Measurements from ENCODE around the gene HOXA6.
A peak's percentile ranks its signal among the peaks of the same experiment; 100 is the strongest.

HOXA6 gene

DNA sequence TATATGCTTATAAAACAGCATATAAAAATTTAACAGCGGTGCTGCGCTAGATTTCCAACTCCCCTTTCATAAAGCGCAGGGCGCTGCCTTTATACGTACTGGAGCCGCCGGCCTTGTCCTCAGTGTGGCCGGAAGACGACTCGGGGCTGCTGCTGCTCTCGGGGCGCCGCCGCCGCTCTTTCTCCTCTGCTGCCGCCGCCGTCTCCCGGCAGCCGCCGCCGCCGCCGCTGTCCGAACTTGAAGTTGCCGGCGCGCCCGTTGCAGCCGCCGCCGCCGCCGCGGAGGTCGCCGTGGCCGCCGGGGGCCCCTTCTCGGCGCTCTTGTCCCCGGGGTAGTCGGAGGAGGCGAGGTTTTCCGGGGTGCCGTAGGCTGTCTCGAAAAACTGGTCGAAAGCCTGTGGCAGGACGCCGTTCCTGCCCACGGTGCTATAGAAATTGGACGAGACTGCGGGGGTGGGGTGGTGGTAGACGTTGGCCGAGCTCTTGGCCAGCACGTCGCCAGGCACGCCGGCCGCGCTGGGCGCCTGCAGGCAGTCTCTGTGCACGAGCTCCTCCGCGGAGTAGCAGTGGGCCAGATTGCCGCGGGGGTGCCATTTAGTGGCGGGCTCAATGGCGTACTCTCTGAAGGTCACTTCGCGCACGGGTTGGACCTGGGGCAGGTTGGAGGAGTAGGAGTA, 36.9 kb upstream of the HOXA6 start:
- no peak for DNase-seq (ENCODE audit: low spot score)

DNA sequence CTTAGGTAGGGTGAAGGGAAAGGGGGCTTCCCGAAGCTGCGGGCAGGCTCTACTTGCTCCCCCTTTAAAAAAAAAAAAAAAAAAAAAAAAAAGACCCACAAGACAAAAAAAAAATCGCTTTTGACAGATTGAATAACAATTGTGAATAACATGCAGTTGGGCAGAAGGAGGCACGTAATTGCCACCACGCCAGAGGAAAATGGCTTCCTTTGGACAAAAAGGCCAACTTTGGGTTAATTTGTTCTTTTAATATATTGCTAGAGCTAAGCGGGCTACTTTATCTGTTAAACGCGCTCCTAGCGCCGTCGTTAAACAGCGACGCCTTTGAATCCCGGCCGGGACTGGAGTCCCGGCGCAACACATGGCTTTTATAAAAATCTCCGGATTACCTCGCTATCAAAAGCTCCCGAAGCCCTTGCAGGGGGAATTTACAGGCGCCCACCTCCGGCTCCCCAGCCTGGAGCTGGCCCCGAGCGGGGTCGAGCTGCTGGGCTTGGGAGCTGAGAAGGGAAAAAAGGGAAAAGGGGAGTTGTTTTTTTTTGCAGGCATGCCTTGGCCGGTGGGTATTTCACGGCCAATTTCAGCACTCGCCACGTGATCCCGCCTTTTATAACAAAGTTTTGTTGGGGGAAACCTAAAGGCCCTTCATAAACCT, 36.2 kb upstream of the HOXA6 start:
- no peak for DNase-seq (ENCODE audit: low spot score)

DNA sequence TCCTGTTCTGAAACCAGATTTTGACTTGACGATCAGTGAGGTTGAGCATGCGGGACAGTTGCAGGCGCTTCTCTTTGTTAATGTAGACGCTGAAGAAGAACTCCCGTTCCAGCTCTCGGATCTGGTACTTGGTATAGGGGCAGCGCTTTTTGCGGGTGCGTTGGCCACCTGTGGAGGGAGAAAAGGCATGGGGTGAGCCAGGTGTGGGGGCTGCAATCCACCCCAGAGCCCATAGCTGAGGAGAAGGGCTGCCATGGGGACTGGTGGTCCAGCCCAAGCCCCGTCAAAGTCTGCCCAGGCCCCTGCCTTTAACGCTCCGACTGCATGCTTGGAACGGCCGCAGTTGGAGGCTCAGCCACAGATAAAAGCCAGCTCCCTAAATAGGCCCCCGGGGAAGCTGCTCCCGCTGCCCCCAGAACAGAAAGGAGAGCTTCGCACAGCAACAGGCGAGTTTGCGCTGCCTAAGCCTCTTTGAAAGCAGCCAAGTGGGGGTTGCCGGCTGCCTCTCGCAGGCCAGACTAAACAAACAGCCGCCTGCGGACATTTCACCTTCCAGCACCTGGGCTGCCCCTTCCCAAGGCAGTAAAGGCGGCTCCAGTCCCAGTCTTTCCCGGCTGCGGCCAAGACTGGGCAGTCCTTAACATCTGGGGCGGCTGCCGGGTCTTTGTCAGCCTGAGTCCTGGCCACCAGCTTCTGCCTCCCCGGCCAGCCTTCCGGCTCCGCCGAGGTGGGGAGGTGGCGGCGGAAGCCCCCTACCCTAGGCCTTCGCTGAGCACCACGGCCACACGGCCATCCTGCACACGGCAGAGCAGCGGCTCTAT, 35.5 kb upstream of the HOXA6 start:
- DNase-seq (ENCODE audit: low spot score), result no peak

DNA sequence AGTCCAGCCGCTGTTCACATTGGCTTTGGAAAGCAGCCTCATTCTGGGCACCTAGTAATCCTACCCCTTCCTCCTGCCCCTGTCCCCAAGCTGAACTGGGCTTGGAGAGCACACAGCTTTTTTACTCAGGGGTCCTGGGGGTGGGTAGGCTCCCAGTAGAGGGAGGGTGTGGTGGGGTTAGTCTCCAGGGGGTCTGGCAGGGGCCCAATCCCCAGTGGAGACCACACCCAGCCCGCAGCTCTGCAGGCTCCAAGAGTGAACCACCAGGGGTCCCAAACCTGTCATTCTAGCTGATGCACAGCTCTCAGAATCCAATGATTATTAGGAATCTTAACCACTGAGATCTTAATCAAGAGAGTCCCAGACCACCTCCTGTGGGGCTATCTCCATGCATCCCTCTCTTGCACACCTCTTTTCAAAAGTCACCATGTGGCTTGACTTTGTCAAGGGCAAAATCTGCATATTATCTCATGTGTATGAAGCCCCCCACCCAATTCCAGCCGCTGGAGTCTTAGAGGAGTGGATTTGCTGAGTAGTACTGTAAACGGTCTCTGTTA, 34.8 kb upstream of the HOXA6 start:
- no peak for DNase-seq (ENCODE audit: low spot score)

DNA sequence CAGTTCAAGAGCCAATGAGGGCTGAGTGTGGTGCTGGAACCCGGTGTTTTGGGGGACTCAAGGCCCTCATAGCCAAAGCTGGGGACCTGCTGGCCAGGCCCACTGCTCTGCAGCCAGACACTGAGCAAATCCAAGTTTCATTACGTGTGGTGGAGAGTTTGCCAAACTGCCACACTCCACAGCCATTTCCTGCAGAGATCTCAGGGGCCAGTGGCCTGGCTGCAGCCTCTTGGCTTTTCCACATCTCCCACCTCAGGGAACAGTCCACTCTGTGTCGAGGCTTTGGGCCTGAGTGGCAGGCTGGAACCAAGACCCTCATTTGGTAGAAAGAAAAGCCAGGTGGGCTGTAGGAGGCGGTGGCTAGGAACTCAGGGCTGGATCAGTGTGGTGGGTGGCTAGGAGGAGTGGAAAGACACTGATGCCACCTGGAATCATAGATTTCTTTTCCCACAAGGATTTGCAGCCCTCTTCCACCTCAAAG, 34.3 kb upstream of the HOXA6 start:
- DNase-seq (ENCODE audit: low spot score), result no peak

DNA sequence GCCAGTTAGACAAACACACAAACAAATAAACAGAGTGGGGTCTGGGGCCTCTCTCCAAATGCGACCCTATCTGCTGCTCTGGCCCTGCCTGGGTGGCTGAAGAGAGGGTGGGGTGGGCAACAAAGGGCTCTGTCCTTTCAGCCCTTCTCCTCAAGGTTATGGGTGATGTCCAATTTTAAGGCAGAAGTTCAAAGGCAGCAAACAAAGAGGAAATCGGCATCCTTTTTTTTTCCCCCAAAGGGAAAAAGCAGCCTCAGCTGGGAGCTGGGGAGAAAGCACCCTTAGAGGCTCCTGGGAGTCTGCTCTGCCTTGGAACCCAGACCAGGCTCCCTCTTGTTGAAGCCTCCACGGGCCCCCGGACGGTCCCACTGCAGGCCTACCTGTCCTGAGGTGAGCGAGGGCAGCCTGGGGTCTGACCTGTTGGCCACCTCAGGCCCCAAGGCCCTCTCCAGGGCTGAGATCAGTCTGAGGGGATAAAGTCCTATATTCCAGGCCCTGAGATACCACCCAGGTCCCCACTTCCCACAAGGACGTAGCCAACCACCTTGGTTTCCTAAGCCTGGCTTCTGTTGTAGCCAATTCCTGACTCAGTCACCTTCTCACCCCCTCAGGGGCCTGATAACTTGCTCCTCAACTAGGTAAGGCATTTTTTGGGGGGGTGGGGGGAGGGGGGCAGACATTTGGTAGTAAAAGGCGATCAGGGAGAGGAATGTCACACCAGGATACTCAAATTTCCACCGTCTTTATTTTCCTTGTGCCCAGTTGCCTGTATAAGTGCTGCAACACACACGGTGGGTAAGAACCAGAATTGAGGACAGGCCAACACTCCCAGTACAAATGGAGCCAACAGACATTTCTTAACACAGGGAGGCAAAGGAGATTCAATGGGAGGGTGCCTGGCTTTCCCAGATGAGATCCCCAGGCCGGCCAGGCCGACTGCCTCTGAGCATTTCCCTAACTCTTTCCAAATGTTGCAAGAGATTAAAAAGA, 33.2 kb upstream of the HOXA6 start:
- no peak for DNase-seq (ENCODE audit: low spot score)

DNA sequence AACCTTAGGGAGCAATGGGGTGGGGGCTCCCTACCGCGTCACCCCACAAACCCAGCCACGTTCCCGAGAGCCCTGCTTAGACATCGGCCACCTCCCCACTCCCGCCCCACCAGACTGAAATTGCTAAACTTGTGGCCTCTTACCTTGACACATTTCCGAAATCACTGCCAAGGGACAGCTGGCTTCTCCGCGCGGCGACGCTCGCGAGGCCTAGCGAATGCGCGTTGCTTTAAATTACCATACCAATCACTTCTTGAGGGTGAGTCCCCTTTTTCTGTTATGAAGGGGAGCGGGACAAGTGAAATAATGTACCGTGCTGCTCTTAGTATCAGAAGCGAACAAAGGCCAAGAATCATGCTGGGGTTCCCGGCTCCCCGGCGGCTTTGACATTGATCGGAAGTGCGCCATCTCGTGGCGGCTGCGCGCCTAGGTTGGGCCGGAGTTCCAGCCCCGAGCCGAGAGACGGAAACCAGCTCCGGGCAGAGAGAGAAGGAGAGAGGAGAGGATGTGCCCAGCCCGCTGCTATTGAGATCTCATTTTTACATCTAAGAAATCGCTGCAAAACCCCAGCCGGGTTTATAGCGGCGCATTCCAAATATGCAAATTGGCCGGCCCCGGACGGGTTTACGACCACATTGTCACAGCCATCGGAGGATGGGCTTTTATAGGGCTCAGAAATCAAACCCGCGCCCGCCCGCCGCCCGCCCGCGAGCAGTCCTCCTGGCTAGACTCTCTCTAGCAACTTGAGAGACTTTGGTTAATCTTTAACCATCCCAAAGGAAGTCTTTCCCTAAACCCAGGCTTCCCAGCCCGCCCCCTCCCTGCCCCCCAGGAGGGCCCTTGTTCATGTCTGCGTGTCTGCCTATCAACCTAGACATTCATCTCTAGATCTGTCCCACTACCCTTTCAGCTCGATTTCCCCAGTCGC, 32.2 kb upstream of the HOXA6 start:
- peak; percentile 88 for DNase-seq (ENCODE audit: low spot score)

DNA sequence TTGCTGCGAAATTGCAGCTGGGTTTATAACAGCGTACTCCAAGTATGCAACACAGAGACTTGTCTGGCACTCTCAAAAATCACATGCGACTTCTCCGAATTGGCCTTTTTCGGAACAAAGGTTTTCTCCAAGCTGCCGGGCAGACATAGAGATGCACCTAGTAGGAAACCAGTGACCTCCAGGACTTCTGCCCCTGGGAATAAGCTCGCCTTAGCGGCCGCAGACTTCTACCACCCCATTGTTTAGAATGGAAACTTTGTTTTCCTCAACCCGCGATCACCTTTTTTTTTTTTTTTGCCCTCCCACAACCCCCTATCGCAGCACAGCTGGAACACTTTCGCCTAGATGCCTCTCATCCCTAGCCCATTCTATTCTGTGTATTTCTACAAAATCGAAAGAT, 31.5 kb upstream of the HOXA6 start:
- no peak for DNase-seq (ENCODE audit: low spot score)

DNA sequence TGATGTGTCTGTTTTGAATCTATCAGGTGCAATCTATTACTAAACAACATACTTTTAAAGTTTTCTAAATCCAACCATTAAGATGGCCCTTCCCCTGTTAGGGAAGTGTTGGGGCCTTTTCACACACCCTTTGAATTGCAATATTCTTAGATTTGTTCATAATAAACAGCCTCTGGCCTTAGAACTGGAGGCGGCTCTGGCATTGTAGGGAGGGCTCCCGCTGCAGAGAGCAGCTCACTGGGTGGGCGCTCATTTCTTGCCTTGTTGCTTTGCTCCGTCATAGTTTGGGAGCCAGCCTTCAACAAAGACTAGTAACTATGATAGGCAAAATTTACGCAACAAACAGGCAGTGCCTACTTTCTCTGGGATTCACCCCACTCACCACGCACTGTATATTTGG, 30.8 kb upstream of the HOXA6 start:
- peak; percentile 61 for DNase-seq (ENCODE audit: low spot score)

DNA sequence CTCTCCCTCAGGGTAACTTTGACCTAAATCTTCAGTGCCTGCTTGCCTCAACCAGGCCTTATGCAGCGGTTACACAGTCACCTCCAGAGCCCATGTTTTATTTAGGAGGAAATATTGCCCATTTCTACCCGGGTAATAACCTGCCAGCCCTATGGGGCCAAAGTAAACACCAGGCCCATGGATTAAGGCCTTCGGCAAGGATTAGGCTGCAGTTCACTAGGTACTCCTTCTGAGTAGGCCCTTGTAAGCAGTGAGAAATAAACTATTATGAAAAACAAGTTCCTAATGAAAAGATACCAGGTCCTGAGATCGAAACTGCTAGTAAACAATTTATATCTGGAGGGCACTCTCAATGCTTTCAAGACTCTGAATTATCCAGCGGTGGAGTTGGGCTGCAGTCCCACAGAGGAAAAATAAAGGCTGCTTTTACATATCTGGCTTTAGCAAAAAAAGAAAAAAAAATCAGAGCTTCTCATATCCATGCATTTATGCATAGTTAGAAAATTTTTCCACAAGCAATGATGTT, 30.3 kb upstream of the HOXA6 start:
- DNase-seq (ENCODE audit: low spot score), result no peak

DNA sequence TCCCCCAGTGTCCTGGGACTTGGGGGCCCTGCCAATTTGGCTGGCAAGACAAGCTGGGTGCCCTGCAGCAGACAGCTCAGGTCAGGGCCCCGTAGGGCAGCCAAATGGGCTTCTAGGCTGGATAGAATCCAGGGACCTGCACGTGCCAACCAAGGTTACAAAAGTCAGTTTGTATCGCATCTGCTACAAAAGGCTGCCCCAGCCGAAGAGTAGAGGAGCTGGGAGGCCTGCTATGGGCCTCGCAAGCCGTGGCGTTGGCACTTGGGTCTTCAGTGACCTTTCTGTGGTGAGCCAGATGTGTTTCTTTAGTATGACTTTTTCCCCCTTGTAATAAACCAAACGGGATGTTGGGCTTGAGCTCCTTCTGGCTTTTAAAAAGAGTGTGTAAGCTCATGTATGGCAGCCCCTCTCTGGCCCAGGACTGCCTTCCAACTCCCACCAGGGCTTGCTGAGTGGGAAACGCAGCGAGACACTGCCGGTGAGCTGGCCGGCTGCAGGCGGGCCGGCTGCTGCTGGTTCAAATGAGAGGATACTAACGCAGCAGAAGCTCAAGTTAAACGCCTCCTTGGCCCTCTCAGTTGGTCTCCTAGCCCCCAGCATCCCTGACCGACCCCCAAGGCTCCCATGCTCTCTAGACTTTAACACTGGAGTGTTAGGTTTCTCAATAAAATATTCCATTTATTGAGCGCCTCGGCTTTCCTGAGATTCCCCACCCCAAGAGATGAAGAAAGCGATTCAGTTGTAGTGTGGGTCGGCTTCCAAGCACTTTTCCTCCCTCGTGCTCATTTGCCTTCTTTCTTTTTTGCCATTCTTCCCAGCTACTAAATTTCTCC, 29.6 kb upstream of the HOXA6 start:
- peak; percentile 36 for DNase-seq (ENCODE audit: low spot score)

DNA sequence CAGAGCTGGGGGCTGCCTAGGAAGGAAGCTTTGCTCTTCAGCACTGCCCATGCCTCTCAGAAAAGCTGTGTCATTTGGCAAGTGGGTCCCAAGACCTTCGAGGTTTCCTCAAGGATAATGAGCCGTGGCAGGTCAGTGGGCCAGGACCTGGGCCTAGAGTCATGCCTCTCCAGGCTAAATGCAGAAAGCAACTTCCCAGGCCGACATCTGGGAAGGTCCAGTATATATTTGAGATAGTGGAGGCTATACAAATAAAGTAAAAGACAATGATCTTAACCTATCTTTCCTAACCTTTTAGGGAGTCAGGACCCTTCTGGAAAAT, 28.9 kb upstream of the HOXA6 start:
- DNase-seq (ENCODE audit: low spot score), result no peak

DNA sequence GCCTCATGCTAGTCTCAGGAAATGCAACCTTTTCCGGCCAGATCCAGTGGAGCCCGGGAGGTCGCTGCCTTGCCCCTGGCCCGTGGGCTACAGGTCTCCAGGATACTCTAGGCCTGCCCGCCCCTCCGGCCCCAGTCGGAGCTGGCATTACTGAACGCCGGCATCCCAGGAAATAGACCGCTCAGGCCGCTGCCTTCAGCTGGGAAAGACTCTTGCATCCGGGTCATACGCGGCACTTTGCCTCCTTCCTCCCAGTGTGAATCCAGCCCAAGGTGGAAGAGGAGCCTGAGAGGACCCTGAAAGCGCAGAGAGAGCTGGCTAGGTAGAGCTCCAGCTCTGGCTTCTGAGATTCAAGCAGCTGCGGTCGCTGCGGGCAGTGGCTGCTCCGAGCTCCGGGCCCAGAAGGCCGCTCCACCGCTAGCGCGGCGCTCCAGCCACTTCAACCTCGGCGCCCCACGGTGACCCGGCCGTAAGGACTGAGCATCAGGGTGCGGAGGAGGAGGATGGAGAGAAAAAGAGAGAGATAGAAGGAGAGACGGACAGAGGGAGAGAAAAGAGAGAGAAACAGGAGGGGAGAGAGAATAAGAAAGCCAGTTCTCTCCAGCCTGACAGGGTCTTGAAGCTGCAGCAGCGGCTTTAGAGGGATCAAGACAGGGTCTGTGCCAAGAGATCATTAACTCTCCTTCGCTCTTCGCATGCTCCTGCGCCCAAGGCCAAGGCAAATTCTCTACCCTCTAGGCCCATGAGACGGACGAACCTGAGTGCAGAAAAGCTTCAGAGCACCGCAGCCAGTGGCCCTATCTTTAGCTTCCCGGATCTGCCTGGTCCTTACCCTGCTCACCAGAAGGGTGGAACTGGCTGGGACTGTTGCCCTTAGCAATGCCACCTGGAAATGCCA, 28.3 kb upstream of the HOXA6 start:
- DNase-seq (ENCODE audit: low spot score), result peak; percentile 29

DNA sequence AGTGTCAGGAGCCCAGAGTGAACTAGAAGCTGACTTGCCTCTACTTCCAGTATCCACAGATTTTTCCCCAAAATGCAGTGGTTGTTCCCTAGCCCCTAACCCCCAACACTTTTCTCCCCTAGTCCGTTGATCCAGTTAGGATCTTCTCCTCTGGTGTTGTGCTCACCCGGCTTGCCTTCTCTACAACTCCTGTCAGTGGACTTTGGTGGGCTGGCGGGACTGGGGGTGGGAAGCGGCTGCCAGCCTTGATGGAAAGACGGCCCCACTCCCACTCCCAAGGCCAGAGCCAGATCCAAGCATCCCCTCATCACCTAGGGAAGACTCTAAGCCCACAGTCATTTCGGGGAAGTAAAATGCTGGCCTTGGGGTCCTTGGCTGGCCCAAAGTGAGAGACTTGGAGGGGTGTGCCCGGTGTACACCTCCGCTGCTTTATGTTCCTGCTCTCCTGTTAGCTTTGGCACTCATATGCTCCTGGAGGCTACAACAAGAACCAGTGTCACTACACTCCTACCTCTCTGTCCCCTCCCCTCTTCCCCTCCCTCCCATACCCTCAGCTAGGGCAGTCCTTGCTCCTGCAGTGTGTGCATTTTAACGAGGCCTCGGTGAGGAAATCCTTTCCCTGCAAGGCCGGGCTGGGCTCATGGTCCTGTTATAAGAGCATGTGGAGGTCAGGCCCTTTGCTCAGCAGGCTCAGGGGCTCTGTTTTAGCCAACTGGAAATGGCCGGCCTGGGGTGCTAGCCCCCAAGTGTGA, 27.5 kb upstream of the HOXA6 start:
- peak; percentile 25 for DNase-seq (ENCODE audit: low spot score)

DNA sequence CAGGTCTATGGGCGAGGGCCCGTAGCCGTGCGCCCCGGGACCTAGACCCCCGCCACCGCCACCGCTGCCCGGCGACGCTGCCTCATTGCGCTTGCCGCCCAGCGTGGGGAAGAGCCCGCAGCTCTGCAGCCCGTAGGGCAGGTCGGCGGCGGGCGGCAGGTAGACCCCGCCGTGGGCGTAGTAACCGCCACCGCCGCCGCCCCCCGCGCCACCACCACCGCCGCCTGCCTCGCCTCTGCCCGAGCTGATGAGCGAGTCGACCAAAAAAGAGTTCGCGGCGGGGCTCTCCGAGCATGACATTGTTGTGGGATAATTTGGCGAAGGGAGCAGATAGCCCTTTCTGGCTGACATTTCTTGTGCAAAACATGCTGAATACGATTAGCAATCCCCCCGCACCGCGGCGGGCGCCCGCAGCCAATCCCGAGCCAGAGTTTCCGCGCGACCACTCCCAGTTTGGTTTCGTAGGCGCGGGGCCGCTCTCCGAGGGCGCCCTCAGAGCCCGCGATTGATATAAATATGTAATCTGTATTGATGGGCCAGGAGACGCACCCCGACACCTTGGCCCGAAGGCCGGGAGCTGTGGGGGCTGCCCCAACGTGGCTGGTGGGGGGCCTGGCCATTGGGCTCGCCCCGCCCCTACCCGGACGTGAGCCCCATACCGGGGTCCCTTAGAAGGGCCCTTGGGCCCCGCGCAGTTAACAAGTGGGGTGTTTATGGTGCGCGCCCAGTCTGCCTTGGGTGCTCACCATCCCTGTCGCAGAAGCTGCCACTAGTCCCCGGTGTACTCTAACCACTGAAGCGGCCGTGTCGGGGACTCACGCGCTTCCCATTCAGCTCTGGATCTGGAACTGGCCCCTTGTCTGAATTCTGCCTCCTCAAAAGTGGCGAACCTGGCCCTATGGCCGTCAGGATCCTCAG, 26.6 kb upstream of the HOXA6 start, which contains the start of gene HOXA10:
Gene HOXA10, minus strand, starts transcription at position 365 of the 918 bp plus-strand sequence. Its CDS starts 14 bp downstream, at position 351.
- peak; percentile 64 for DNase-seq (ENCODE audit: low spot score)

DNA sequence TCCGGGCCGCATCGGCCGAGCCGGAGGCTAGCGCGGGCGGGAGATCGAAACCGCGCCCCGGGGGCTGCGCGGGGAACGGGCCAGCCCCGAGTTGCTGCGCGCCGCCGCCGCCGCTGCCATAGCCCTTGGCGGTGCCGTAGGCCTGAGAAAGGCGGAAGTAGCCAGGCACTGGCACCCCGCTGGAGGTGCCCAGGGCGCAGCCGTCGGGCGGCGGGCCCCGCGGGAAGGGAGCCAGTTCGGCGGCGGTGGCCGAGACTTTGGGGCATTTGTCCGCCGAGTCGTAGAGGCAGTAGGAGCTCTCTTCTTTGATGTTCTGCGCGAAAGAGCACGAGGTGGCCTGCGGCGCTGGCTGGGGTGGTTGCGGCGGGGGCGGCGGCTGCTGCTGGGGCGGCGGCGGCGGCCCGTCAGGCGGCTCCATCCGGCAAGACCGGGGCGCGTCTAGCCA, 26.0 kb upstream of the HOXA6 start:
- DNase-seq (ENCODE audit: low spot score), result peak; percentile 25
